GM12892 (cell line): ENCODE measurements around the gene CASP8AP2.
A peak's percentile ranks its signal among the peaks of the same experiment; 100 is the strongest.
"Not testable (repeated sequence)": the region's sequence is repeated elsewhere in the genome, so short reads cannot be mapped to it uniquely, and the experiment has no call there.

Experiments
- DNase-seq: peaks from one replicate; pipeline ENCODE4 v3.0.0; 2011; ENCODE audit not compliant: insufficient read length
- FAIRE-seq: peaks from 2 replicates; lab custom pipeline; 2011; peaks lifted over from hg19 to GRCh38; lab: Jason Lieb, UNC
- POLR2A ChIP-seq: IDR thresholded peaks from 2 replicates; pipeline ENCODE4 v1.6.1; 2011; ENCODE audit warnings: low read depth, low read length, control low read depth
- POLR2AphosphoS5 ChIP-seq: IDR thresholded peaks from 2 replicates; pipeline ENCODE4 v1.6.1; 2011; ENCODE audit warnings: low read depth, low read length, control low read depth
- TAF1 ChIP-seq: IDR thresholded peaks from 2 replicates; pipeline ENCODE4 v1.6.1; 2011; ENCODE audit warnings: low read depth, mild to moderate bottlenecking, control low read depth, low read length, borderline replicate concordance

Gene CASP8AP2

DNA sequence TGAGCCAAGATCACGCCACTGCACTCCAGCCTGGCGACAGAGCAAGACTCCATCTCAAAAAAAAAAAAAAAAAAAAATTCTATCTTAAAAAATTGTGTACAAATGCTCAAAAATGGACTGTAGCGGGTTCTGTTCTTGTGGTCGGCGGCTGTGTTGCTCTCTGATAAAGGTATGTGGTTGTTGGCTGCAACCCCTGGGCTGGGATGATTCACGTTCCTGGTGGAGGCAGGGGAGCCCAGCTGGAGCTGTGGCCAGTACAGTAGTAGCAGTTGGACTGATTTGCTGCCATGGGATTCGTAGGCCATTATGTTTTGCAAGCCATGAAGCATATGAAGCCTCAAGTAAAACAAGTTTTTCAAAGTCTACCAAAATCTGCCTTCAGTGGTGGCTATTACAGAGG is 32.4 kb upstream of the CASP8AP2 start:
- no peak for TF ChIP-seq POLR2AphosphoS5
- no peak for TF ChIP-seq POLR2A
- TF ChIP-seq TAF1: no peak
- FAIRE-seq (no peak), DNase-seq (no peak)

DNA sequence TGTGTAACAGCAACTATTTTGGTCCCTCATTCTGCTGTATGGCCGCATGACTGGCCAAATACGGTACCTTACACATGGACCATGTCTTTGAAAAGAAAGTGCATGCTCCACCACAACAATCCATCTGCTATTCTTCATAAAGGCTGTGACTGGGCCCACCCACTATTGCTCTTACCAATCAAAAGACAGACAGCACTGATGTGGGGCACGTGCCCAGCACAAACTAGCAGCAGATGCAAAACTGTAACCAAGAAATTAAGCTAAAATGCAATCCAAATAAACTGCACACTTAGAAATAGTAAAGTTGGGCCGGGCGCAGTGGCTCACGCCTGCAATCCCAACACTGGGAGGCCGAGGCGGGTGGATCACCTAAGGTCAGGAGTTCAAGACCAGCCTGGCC is 30.6 kb upstream of the CASP8AP2 start:
- no peak for DNase-seq
- TF ChIP-seq POLR2AphosphoS5 (no peak), POLR2A (no peak), TAF1 (no peak)
- no peak for FAIRE-seq

DNA sequence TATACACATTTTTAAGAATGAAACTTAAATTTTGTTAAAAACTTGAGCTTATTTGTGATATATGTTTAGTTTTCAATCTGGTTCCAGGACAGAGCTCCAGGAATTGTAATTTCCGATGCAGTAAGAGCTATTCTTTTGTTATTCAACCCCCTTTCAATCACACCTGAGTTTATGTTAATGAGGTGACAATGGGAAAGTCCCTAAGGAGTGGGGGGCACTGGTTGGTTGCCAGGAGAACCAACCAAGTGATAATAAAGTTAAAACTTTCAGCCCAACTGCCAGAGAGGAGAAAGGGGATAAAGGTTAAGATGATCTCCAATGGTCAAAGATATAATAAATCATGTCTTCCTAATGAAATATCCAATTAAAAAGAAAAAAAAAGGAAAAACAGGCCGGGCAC is 29.9 kb upstream of the CASP8AP2 start:
- TF ChIP-seq TAF1 (no peak), POLR2A (no peak), POLR2AphosphoS5 (no peak)
- FAIRE-seq (no peak), DNase-seq (no peak)

DNA sequence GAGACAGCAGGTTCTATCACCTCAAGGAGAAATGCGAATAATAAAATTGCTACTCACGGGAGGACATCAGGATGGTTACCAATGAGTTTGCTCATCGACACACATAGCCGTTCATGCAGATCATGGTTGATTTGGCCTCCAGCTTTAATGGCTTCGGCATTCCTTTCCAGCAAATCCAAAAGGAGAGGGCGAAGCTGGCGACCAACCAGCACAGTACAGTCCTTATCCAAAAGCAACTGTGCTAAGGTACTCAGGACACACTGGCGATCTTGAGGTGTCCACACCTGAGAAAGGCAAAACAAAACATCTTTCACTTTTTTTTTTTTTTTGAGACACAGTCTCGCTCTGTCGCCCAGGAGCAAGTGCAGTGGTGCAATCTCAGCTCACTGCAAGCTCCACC is 26.4 kb upstream of the CASP8AP2 start:
- no peak for DNase-seq
- no peak for FAIRE-seq
- TF ChIP-seq POLR2AphosphoS5 (no peak), POLR2A (no peak), TAF1 (no peak)

DNA sequence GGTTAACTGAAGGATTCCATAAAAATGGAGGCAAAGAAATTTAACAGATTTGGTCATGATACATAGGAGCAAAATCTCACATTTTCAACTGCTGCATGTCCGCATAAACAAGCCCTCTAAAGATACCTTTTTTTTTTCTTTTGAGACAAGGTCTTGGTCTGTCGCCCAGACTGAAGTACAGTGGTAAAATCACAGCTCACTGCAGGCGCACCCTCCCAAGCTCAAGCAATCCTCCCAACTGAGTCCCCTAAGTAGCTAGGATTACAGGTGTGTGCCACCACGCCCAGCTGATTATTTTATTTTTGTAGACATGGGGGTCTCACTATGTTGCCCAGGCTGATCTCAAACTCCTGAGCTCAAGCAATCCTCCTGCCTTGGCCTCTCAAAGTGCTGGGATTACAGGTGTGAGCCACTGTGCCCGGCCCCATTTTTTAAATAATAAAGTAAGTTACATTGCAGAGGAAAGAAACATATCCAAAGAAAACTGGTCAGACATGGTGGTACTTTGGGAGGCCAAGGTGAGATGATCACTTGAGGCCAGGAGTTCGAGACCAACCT is 23.8 kb upstream of the CASP8AP2 start:
- FAIRE-seq (no peak), DNase-seq (no peak)
- no peak for TF ChIP-seq POLR2A
- no peak for TF ChIP-seq TAF1
- TF ChIP-seq POLR2AphosphoS5: no peak

DNA sequence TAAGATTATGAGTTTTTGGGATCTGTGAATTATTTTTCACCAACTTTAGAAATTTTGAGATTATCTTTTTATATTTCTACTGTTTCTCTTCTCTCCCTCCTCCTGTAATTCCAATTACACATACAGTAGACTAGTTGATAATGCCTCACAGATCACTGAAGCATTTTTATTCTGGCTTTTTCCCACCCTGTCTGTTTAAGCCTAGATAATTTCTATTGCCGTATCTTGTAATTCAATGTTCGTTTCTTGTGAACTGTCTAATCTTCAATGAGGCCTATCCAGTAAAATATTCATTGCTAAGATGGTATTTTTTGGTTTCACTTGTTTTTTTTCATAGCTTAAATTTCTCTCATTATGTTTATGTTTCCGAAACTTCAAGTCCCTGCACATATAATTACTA is 22.1 kb upstream of the CASP8AP2 start:
- FAIRE-seq (no peak), DNase-seq (no peak)
- TF ChIP-seq TAF1: no peak
- TF ChIP-seq POLR2A: no peak
- no peak for TF ChIP-seq POLR2AphosphoS5

DNA sequence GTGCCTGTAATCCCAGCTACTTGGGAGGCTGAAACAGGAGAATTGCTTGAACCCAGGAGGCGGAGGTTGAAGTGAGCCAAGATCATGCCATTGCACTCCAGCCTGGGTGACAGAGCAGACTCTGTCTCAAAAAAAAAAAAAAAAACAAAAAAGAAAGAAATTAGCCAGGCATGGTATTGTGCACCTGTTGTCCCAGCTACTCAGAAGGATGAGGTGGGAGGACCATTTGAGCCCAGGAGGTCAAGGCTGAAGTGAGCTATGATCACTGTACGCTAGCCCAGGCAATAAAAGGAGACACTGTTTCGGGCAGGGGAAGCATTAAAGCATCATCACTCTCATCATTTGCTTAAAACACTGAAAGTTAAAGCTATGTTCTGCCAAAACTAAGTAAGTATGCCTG is 16.3 kb upstream of the CASP8AP2 start:
- DNase-seq, FAIRE-seq: not testable (repeated sequence)

DNA sequence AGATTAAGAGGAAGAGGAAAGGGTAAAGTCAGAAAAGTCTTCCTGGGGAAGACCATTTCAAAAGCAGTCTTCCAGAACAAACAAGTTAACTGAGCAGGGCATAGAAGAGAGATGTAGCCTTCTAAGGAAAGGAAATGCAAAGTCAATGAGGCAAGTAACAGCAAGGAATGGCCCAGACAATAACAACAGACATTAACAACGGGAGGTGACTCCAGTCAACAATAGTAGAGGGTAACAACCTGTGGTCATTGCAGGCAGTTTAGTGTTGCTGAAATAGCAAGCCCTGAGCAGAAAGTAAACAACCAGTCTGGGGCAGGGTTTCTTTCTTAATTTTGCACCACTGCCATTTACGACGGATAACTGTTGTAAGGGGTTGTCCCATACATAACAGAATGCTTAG is 12.2 kb upstream of the CASP8AP2 start:
- no peak for TF ChIP-seq POLR2AphosphoS5
- no peak for TF ChIP-seq POLR2A
- no peak for TF ChIP-seq TAF1
- no peak for DNase-seq
- no peak for FAIRE-seq

DNA sequence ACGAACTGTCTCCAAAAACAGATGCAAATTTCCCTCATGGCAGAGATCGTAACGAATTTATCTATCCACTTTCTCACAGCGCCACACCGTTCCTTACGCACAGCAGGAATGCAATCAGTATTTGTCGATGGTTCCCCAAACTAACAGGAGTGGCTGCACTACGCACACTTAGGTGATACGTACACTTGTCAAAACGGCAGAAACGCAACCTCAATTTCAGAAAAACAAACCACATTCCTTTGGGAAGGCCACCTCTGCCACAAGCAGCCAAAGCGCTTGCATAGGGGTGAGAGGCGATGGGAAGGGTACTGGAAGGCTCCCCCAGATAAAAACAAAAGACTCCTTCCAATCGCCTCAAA is 10.7 kb upstream of the CASP8AP2 start:
- DNase-seq (no peak), FAIRE-seq (no peak)
- TF ChIP-seq POLR2A: no peak
- no peak for TF ChIP-seq POLR2AphosphoS5
- no peak for TF ChIP-seq TAF1

DNA sequence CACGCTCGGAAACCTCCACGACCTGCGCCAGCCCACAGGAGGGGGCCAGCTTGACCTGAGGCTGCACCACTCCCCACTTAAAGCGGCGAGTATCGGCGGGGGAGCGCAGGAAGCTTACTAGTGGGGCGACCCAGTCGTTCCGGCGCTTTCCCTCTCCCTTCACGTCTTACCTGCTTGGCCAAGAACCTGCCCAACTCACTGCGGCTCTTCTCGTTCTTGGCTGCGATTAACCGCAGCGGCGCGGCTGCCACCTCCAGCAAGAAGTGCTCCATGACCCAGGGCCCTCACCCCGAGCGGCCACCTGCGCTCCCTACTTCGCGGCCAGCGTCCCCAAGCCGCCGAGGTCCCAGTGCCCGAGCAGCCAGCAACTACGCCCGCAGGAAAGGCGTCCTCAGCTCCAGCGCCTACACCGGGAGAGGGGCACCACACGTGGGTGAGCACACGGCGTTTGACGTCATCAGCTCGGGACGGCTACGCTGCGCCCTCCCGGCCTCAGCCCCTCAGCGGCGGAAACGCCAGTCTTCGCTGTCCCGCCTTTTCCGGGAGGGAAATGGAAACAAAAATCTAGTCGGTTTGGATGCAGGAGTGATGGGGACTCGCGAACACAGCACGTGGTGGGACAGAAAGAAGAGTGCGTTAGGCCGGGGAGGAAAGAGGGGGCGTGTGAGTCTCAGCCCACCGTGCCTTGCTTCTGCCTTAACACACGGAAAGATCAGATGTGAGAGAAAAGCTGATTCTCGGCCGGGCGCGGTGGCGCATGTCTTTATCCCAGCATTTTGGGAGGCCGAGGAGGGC is 10.1 kb upstream of the CASP8AP2 start, which contains the start of gene MDN1:
Gene MDN1, minus strand, starts transcription at position 459 of the 795 bp plus-strand sequence. Its CDS starts 187 bp downstream, at position 272.
- peak; percentile 96 for FAIRE-seq
- TF ChIP-seq TAF1: no peak
- peak; percentile 84 for TF ChIP-seq POLR2A
- TF ChIP-seq POLR2AphosphoS5: peak; percentile 89

DNA sequence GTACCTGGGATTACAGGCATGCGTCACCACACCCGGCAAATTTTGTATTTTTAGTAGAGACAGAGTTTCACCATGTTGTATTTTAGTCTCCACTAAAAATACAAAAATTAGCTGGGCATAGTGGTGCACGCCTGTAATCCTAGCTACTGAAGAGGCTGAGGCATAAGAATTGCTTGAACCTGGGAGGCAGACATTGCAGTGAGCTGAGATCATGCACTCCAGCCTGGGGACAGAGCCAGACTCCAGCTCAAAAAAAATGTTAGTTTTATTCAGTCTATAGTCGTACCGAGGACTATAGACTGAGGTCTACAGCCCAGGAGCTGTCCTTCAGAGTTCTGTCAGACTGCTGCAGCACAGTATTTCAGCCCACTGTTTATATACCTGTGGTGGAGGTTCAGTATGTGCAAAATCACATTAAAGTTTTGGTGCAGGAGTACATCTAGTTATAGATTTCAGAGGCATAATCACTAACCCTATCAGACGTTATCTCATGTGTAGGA is 3.6 kb upstream of the CASP8AP2 start:
- DNase-seq (no peak), FAIRE-seq (no peak)
- TF ChIP-seq TAF1 (no peak), POLR2A (no peak), POLR2AphosphoS5 (no peak)

More for the DNA sequence above, 10.1 kb upstream of the CASP8AP2 start, which contains the start of gene MDN1:
- DNase-seq: peak; percentile 91

DNA sequence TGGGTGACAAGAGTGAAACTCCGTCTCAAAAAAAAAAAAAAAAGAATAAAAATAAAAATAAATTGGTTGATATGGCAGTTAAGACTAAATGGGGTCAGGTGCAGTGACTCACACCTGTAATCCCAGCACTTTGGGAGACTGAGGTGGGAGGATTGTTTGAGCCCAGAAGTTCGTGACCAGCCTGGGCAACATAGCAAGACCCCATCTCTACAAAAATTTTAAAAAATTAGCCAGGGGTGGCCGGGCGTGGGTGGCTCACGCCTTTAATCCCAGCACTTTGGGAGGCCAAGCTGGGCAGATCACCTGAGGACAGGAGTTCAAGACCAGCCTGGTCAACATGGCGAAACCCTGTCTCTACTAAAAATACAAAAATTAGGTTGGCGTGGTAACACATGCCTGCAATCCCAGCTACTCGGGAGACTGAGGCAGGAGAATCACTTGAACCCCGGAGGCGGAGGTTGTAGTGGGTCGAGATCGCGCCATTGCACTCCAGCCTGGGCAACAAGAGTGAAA is 1.1 kb upstream of the CASP8AP2 start:
- FAIRE-seq, DNase-seq: not testable (repeated sequence)

DNA sequence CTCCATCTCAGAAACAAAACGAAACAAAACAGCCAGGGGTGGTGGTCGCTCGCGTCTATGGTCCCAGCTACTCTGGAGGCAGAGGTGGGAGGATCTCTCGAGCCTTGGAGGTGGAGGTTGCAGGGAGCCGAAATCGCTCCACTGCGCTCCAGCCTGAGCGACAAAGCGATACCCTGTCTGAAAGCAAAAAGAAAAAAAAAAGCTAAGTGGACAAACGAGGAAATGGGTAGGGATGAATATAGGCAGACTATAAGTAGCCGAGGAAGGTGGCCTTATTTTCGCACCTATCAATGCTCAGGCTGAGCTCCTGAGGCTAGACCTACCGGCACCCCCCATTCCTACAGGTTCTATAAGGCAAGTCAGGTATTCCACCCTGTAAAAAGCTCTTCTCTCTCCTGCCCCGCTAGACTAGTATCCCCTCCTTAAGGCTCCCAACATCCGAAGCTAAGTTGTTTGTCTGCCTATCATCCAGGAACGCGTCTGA is 650 bp upstream of the CASP8AP2 start:
- no peak for FAIRE-seq
- no peak for DNase-seq
- TF ChIP-seq POLR2AphosphoS5 (no peak; the same call in 1 of the 2 replicates), TAF1 (no peak), POLR2A (no peak; the same call in 1 of the 2 replicates)
